HepG2 (cell line): ENCODE measurements around the gene PPP6R2. TPM values are rescaled to one million over a fixed set of nuclear protein-coding genes. Genes with fewer than 3 reads are reported as not detected.

ENCODE experiments used
- ATAC-seq: fragments of 200-7000 bp; cut with Tn5 transposase; 3 replicates; pipeline ENCODE4 v1.9.1; 2020; ENCODE audit warnings: mild to moderate bottlenecking, moderate library complexity
- BruUV-seq: library from RNA; stranded (reverse); fragments of 400-500 nt; replicated peaks from 2 replicates; lab custom pipeline; 2021; lab: Mats Ljungman, UMichigan
- CTCF ChIA-PET: fragments of 300-600 bp; formaldehyde crosslinking; extraction: SDS; loops from one replicate; lab custom pipeline; 2021; ENCODE audit warnings: low total read pairs, inconsistent platforms, low intra/inter-chr PET ratio; lab: Yijun Ruan, JAX
- POLR2A ChIA-PET: fragments of 350-600 bp; sonication (Branson Sonifier 250); formaldehyde crosslinking; loops from one replicate; lab custom pipeline; 2020; ENCODE audit warnings: antibody characterized with exemption, inconsistent platforms; lab: Yijun Ruan, JAX
- DNase-seq: peaks from one replicate; pipeline ENCODE4 v3.0.0-alpha.2; 2015; ENCODE audit warnings: low spot score
- FAIRE-seq: peaks from 3 replicates; lab custom pipeline; 2011; peaks lifted over from hg19 to GRCh38; lab: Jason Lieb, UNC
- H2AFZ ChIP-seq: one replicate; pipeline ENCODE4 v1.6.1; 2011; ENCODE audit warnings: low read length, inconsistent platforms
- H3K27ac ChIP-seq: fragments of 300-600 bp; 3 replicates; pipeline ENCODE4 v1.8.0; 2011; ENCODE audit warnings: mixed run types, mild to moderate bottlenecking, mixed read lengths, low read length, inconsistent platforms; ENCODE audit not compliant: insufficient read depth; ENCODE audit errors: extremely low read length
- H3K27me3 ChIP-seq, 2 experiments: fragments of 200-600 bp in 1 of 2; 2 replicates in 1 of 2; 3 replicates in 1 of 2; pipeline versions ENCODE4 v1.6.0 to v1.8.0; 2011; ENCODE audit warnings: low read length in 2 of 2, mild to moderate bottlenecking in 2 of 2, moderate library complexity in 2 of 2, inconsistent platforms in 1 of 2; ENCODE audit not compliant: insufficient read depth in 2 of 2, control insufficient read depth in 1 of 2
- H3K36me3 ChIP-seq, 2 experiments: fragments of 200-600 bp in 1 of 2; replicated peaks in 1 of 2; 2 replicates in 1 of 2; 3 replicates in 1 of 2; pipeline versions ENCODE4 v1.5.1 to v1.8.0; 2011; ENCODE audit warnings: low read length in 2 of 2, inconsistent platforms in 1 of 2; ENCODE audit not compliant: insufficient read depth in 2 of 2, control insufficient read depth in 1 of 2
- H3K4me1 ChIP-seq: 2 replicates; pipeline ENCODE4 v1.5.1; 2012; ENCODE audit warnings: low read length, inconsistent platforms; ENCODE audit not compliant: insufficient read depth
- H3K4me2 ChIP-seq: 2 replicates; pipeline ENCODE4 v1.6.0; 2011; ENCODE audit warnings: low read depth, low read length, inconsistent platforms
- H3K4me3 ChIP-seq, 3 experiments: fragments of 200-600 bp in 1 of 3; sonication (generic), shearing (Covaris generic) in 1 of 3; replicated peaks in 1 of 3; 2 replicates each; pipeline ENCODE4 v1.5.1; 2011 to 2016; ENCODE audit warnings: low read length in 3 of 3, inconsistent platforms in 2 of 3, low read depth in 2 of 3, mild to moderate bottlenecking in 2 of 3, control low read depth in 1 of 3, mixed read lengths in 1 of 3; ENCODE audit not compliant: insufficient read depth in 1 of 3
- H3K79me2 ChIP-seq: one replicate; pipeline ENCODE4 v1.6.1; 2011; ENCODE audit warnings: low read length, inconsistent platforms; ENCODE audit not compliant: insufficient read depth
- H3K9ac ChIP-seq: 2 replicates; pipeline ENCODE4 v1.6.0; 2011; ENCODE audit warnings: mild to moderate bottlenecking, low read depth, low read length, inconsistent platforms; ENCODE audit not compliant: insufficient read depth
- H3K9me3 ChIP-seq: 2 replicates; pipeline ENCODE4 v1.5.1; 2012; ENCODE audit warnings: mild to moderate bottlenecking, low read length
- H4K20me1 ChIP-seq: 2 replicates; pipeline ENCODE4 v1.6.0; 2011; ENCODE audit warnings: inconsistent platforms, mild to moderate bottlenecking, low read length, moderate library complexity; ENCODE audit not compliant: insufficient read depth
- AGO2 ChIP-seq: fragments of 200-400 bp; formaldehyde crosslinking; optimal IDR thresholded peaks from 2 replicates; pipeline ENCODE3; 2017; ENCODE audit warnings: mild to moderate bottlenecking, low read depth, low read length, moderate library complexity
- JUNB ChIP-seq: sonication (generic); formaldehyde crosslinking; IDR thresholded peaks from 2 replicates; pipeline ENCODE4 v1.8.0; 2022; ENCODE audit warnings: missing genetic modification reagents, mild to moderate bottlenecking, borderline replicate concordance
- MXD1 ChIP-seq: sonication (generic); formaldehyde crosslinking; IDR thresholded peaks from 2 replicates; pipeline ENCODE4 v1.4.0; 2020; ENCODE audit warnings: mild to moderate bottlenecking, missing genetic modification reagents
- PATZ1 ChIP-seq: sonication (generic); formaldehyde crosslinking; IDR thresholded peaks from 2 replicates; pipeline ENCODE4 v1.4.0; 2020; ENCODE audit warnings: missing genetic modification reagents
- PCBP1 ChIP-seq: fragments of 200-400 bp; formaldehyde crosslinking; IDR thresholded peaks from 2 replicates; pipeline ENCODE4 v1.6.1; 2017; ENCODE audit warnings: mild to moderate bottlenecking, low read depth, low read length, borderline replicate concordance
- SNAPC4 ChIP-seq: sonication (generic); formaldehyde crosslinking; IDR thresholded peaks from 2 replicates; pipeline ENCODE4 v1.4.0; 2020; ENCODE audit warnings: mild to moderate bottlenecking, missing genetic modification reagents
- ZNF530 ChIP-seq: sonication (generic); formaldehyde crosslinking; IDR thresholded peaks from 2 replicates; pipeline ENCODE4 v1.5.0; 2020; ENCODE audit warnings: low read depth, mild to moderate bottlenecking, missing genetic modification reagents
- ZNF546 ChIP-seq: sonication (generic); formaldehyde crosslinking; conservative IDR thresholded peaks from 2 replicates; pipeline ENCODE4 v1.8.1; 2023; ENCODE audit warnings: mild to moderate bottlenecking, missing genetic modification reagents
- ZNF781 ChIP-seq: sonication (generic); formaldehyde crosslinking; IDR thresholded peaks from 2 replicates; pipeline ENCODE4 v1.5.1; 2020; ENCODE audit warnings: borderline replicate concordance, mild to moderate bottlenecking, missing genetic modification reagents; ENCODE audit errors: not compliant biosample characterization
- ZNF878 ChIP-seq: sonication (generic); formaldehyde crosslinking; IDR thresholded peaks from 2 replicates; pipeline ENCODE4 v1.8.1; 2023; ENCODE audit warnings: mild to moderate bottlenecking, missing genetic modification reagents, moderate library complexity
- WGBS: methylation state at CpG from one replicate; pipeline ENCODE4 v1.1.6; 2017; ENCODE audit warnings: low lambda C conversion rate; 5-methylcytosine and 5-hydroxymethylcytosine counted together
- in situ Hi-C: cut with HindIII; loops from 2 replicates; pipeline ENCODE4 v1.10.0; 2017; ENCODE audit warnings: low pct_unique_long_range_greater_than_20kb; ENCODE audit not compliant: extremely low pct_ligation_motif_present
- intact Hi-C: fragments of 100-400 bp; cut with micrococcal nuclease; formaldehyde crosslinking; loops from one replicate; pipeline ENCODE4 v1.10.0; 2022; ENCODE audit not compliant: unreplicated experiment
- polyA plus RNA-seq, 8 experiments: library from polyadenylated mRNA; depleted of rRNA in 3 of 8; stranded (reverse) in 7 of 8; unstranded in 1 of 8; fragments of >200 nt; fragmentation: Illumina TruSeq in 4 of 8; extraction: Trizol in 4 of 8; gene quantifications; 2 replicates each; pipeline versions ENCODE4 v1.2.1 to v1.2.3, GENCODE V29; 2011 to 2016; ENCODE audit warnings: low read depth in 4 of 8, missing spikeins in 1 of 8, mixed read lengths in 1 of 8; ENCODE audit not compliant: insufficient read depth in 1 of 8
- total RNA-seq, 5 experiments: library from RNA; depleted of rRNA; stranded (reverse); fragments of >200 nt; fragmentation: Illumina TruSeq; extraction: Trizol; gene quantifications; 2 replicates each; pipeline ENCODE4 v1.2.3, GENCODE V29; 2016; ENCODE audit warnings: low read depth in 1 of 5

The PPP6R2 gene
- total and polyA plus RNA-seq, 2 of the 13 experiments (the other 11 are each of a cell fraction or from before 2014, with no cell fraction given) = 55.0 to 102 TPM

GRCh38 chr22:50306753-50307749 is 36.1 kb upstream of the PPP6R2 start, which contains the start of gene PLXNB2 (continued):
- 0 out of 2 replicates have a peak, but pooled peaks have one; percentile 23 for TF ChIP-seq SNAPC4
- peak; percentile 53 for TF ChIP-seq AGO2
- TF ChIP-seq, all 625 proteins: peak for 46

GRCh38 chr22:50307890-50308596 is 35.1 kb upstream of the PPP6R2 start:
- ATAC-seq (peak; percentile 19), FAIRE-seq (no peak), DNase-seq (no peak)
- Histone ChIP-seq H3K27ac (peak overlapping the region; percentile 58), H3K36me3 (peaks cover 0 to 2% of the 10 kb centered on the region in 2 experiments; a peak in 1 of 5 replicates), H2AFZ (no peak overlapping the region), H3K79me2 (peaks cover 37% of the 10 kb centered on the region), H4K20me1 (no peaks in the 10 kb centered on the region), H3K9me3 (no peaks in the 10 kb centered on the region), H3K27me3 (no peaks in the 10 kb centered on the region), H3K4me3 (peak overlapping the region in 1 of 3 experiments; percentile 67; a peak in 1 of 6 replicates), H3K4me2 (peak overlapping the region; percentile 81), H3K9ac (peak overlapping the region; percentile 38), H3K4me1 (peaks cover 76% of the 10 kb centered on the region)
- ChIA-PET CTCF (interaction anchor here (1.0 kb wide), 1 partner anchor 31 kb away, joined by 3 read pairs; no protein-coding TSS in a partner anchor), POLR2A (interaction anchor here (0.6 to 6.7 kb wide), 9 partner anchors 11 to 46 kb away, joined by 3 to 126 read pairs (median 5); partner anchors contain the start of gene MAPK12)
- BruUV-seq = no TSS peak
- 14% methylated on average over 10 of the region's 19 CpGs for WGBS
- intact Hi-C loops (loop anchor here (1.0 to 2.0 kb wide), 3 partner anchors 11 to 15 kb away; no protein-coding TSS in a partner anchor), in situ Hi-C loops (no loop called here)
- no peak for TF ChIP-seq ZNF546 (CRISPR knock-in tag)
- peak; percentile 94 for TF ChIP-seq PCBP1
- TF ChIP-seq PATZ1 = peak; percentile 66; the same call in 1 of the 2 replicates
- TF ChIP-seq ZNF878 (CRISPR knock-in tag) = no peak
- no peak for TF ChIP-seq ZNF530 (CRISPR knock-in tag)
- TF ChIP-seq MXD1 (CRISPR knock-in tag) = peak; percentile 19; the same call in 1 of the 2 replicates
- TF ChIP-seq JUNB (CRISPR knock-in tag) = no peak
- TF ChIP-seq ZNF781 (CRISPR knock-in tag) = no peak
